GM21717 (cell line): ENCODE measurements around the gene C19orf85.
"Not testable (repeated sequence)": the region's sequence is repeated elsewhere in the genome, so short reads cannot be mapped to it uniquely, and the experiment has no call there.

Source experiments
- ATAC-seq: cut with Tn5 transposase; IDR thresholded peaks from one replicate; pipeline ENCODE4 v1.9.1; 2021; ENCODE audit warnings: mild to moderate bottlenecking, moderate library complexity; ENCODE audit not compliant: unreplicated experiment

C19orf85 gene

DNA sequence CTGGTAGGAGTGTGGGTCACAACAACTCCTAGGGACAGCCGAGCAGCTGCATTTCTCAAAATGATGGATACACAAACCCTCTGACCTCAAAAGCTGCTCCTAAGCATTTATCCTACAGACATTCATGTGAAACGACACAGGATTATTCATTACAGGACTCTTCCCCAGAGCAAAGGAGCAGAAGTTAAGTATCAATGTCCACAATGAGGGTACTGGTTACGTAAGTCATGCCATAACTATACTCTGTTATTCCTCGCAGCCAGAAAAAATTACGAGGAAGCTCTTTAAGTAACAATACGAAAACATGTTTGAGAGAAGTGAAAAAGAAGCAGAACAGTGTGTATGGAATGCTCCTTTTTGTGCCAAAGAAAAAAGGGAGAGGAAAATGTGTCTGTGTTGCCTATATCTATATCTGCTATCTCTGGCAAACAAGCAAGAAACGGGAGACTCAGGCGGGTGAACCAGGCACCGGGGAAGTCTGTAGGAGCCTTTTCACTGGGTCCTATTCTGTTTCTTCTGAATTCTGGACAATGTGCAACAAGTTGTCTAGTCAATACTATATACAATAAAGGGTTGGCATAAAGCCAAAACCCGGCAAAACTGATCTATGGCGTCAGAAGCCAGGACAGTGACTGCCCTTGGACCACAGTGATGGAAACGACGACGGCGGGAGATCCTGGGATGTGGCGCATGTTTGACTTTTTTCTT is 4.4 kb downstream of the C19orf85 start:
- ATAC-seq = no peak

DNA sequence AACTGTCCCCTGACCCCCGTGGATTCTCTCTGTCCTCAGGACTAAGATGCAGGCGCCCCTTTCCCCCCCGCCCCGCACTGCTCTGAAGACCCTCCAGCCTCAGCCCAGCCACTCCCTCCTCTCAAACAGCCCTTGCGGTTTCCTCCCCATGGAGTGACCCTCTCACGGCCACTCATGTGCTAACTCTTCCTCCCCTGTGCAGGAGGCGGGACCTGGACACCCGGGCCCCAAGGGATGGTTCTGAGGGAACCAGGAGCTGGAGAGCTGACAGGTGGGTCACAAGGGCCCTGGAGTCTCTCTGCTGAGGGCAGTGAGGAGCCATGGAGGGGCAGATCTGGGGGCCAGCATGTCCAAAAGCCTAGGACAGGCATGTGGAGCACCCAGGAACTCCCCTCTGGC is 5.0 kb downstream of the C19orf85 start:
- no peak for ATAC-seq

DNA sequence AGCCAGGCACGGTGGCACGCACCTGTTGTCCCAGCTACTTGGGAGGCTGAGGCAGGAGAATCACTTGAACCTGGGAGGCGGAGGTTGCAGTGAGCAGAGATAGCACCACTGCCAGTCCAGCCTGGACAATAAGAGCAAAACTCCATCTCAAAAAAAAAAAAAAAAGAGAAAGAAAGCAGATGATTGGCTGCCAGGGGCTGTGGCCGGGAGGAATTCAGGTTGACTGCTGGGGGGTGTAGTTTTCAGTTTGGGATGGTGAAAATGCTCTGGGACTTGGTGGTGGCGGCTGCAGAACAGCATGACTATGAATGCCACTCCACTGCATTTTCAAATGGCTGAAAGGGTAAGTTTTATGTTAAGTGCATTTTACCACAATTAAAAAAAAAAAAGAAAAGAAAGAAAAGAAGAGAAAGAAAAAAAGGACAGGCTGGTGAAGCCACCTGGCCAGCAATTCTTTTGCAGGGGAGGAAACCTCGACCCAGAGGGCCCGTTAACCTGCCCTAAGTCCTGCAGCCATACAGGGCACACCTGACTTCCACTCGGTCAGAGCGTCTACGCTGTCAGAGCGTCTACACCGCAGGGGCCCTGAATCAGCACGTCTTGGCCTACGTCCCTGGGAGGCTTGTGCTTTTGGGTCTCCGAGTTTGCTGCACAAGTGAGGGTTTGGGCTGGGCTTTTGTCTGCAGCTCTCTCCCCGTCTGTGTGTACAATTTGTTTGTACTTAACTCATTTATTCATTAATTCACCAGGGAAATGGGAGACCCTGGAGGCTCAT is 6.7 kb downstream of the C19orf85 start:
- ATAC-seq = no peak

- ATAC-seq = no peak
Measured at GRCh38 chr19:55456347-55456746, 8.2 kb downstream of the C19orf85 start.

- no peak for ATAC-seq
Measured at GRCh38 chr19:55455576-55456235, 8.8 kb downstream of the C19orf85 start.

DNA sequence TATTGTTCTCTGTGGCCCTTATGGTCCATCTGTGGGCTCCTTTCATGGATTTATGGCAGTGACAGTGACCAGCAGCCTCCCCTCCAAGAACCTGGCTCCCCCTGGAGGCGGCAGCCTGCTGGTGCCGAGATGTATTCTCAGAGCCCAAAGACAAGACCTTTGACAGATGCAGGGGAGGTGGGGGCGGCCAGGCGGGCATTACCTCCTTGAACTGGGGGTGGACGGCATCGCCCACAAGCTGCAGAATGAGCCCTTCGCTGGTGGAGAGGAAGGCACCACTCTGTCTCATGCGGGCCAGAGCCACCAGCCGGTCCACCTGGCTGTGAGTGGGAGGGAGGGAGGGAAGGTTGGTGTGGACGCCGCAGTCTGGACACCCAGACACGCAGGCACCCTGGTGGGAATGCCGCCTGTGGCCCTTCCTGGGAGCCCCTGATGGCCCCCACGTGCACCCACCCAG is 9.7 kb downstream of the C19orf85 start:
- no peak for ATAC-seq

GRCh38 chr19:55453511-55454260 is 10.9 kb downstream of the C19orf85 start:
- ATAC-seq = no peak

DNA sequence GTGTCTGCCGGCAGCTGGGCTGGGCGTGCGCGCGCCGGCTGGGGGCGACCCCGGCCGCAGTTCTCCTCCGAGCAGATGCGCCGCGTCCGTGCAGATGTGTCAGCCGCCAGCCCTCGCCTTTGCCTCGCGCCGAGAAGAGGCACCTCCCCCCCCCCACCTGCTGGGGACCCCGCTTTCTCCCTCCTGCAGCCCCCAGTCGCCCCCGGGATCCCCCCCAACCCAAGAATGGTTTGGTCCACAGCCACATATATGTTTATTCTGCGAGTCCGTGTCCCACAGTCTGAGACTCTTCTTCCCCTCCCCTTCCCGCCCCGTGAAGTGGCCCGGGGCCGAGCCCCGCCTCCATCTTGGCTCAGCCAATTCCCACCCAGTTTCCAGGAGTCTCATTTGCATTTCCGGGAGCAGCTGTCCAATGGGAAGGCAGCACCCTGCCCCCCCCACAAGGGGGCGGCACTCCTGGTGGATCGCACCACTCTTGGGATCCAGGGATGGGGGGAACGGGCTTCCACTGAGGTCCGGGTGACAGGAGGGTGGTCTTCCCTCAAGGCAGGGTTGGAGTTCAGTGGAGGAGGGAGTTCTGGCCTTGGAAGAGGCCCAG is 11.7 kb downstream of the C19orf85 start:
- ATAC-seq = no peak

- ATAC-seq = no peak
Measured at GRCh38 chr19:55451965-55452748, 12.4 kb downstream of the C19orf85 start.

DNA sequence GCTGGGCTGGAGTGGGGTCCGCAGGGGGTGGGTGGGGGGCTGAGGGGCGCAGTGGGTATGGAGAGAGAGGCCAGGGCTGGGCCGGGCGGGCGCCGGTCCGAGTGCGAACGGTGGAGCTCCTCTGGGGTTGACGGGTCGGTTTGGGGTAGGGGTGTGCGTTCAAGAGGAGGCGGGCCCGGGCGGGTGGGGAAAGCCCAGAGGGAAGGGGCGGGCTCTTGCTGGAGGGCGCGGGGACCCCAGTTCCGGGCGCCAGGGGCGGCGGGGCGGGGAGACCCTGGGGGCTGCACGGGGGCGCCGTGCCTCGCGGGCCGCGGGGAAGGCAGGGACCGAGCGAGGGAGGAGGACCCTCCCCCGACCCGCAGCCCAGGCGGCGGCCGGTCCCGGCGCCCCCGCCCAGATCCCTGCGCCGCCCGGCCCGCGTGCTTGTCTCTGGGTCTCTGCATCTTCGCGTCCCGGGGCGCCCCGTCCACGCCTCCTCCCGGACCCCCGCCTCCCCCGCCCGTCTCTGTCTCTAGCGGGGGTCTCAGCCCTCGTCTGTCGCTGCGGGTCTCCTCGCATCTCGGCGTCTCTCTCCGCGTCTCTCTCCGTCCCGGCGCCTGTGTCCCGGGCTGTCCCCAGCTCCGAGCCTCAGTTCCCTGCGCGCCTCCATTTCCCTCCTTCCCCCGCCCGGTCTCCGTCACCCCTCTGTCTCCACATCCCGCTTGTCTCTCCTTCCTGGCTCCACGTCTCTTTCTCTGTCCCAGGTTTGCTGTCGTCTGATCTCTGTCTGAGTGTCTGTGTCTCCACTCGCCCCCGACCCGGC is 13.2 kb downstream of the C19orf85 start:
- no peak for ATAC-seq

GRCh38 chr19:55449469-55449868 is 15.1 kb downstream of the C19orf85 start:
- ATAC-seq = no peak

- ATAC-seq = not testable (repeated sequence)
Measured at GRCh38 chr19:55448175-55448490, 16.4 kb downstream of the C19orf85 start.

DNA sequence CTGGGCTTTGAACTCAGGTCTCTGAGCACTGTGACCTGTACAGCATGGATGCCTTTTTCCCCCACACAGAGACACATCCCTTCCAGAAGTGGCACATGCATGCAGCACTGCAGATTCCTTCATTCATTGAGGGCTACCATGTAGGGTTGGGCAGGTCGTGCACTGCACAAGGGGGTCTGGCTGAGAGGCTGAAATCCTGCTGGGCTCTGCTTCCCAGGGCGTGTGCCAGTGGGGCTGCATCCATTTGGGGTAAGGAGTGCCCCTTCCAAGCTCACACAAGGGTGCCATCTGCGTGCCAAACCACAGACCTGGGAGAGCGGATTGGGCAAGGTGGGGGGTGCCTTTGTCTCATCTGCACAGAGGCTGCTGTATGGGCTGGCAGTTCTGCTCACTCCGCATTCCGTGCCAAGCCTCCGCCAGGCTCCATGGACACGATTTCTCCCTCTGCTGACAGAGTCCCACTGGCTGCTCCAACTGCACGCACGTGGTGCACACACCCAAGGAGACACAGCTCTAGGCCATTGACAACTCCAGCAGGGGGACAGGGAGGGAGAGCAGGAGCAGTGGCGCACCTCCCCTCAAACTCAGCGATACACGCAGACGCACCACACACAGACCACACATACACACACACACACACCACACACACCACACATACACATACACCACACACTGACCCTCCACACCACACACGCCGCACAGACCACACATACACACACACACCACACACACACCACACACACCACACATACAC is 17.0 kb downstream of the C19orf85 start:
- ATAC-seq = no peak

GRCh38 chr19:55446060-55446459 is 18.5 kb downstream of the C19orf85 start:
- ATAC-seq = no peak

DNA sequence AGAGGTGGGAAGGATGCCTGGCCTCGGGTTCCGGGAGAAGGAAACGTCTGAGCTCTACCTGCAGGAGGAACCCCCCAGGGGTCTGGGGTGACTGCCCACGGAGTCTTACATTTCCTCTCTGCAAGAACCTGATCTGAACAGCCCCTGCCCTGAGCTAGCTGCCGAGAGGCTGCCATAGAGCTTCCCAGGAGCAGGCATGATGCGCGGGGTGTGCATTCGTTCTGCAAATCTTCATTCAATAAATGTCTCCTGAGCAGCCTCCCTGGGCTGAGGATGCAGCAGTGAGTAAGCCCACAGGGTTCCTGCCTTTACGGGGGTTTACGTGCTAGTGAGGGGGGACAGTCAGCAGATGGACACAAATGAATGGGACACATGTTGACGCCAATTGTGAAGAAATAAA is 19.9 kb downstream of the C19orf85 start:
- no peak for ATAC-seq

DNA sequence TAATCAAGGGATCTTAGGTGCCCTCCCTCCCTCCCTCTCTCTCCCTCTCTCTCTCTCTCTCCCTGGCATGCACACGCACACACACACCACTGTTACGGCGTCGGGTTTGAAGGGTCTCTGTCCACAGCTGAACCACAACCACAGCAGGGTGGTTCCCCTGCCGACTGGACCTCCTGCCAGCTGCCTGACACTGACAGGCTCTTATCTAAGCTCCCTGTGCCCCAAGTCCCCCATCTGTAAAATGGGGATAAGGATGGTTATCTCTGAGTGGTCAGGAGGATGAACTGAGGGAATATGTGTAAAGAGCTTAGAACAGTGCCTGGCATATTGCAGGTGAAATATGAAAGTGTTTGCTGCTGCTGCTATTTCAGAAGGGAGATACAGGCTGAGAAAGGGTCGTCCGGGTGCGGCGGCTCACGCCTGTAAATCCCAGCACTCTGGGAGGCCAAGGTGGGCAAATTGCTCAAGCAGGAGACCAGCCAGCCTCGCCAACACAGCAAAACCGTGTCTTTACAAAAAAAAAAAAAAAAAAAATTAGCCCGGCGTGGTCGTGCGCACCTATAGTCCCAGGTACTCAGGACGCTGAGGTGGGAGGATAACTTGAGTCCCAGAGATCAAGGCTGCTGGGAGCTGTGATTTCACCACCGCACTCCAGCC is 20.6 kb downstream of the C19orf85 start:
- ATAC-seq = no peak

DNA sequence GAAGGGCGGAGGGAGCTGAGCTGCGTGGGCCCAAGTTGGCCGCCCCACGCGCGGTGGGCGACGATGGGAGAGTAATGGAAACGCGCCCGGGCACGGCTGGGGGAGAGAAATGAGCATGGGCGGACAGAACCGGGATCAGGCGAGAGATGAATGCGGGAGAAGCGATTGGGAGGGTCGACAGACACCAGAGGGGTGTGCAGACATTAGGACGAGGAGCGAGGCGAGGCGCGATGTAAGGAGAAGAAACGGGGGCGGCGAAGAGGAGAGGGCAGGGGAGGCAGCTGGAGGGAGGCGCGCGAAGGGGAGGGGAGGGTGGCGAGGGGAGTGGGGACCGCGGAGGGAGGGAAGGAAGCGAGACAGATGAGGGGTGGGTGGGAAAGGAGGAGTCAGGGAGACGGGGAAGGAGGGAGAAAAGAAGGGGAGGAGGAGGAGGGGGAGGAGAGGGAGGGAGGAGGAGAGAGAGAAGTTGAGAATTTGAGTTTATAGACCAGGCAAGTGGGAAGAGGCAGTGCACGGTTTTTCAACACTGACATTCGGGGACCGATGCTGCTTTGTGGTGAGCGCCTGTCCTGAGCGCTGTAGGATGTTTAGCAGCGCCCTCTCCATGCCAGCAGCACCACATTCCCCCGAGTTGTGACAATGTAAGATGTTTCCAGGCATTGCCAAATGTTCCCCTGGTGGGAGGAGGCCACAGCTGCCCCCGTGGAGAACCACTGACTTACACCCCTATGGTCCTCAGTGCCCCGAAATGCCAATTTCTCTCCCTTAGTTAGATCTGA is 21.3 kb downstream of the C19orf85 start, which contains the start of gene SHISA7:
Gene SHISA7 (minus strand): TSS at position 256 of the 779 bp plus-strand sequence. CDS start 437 bp downstream, outside the sequence.
- ATAC-seq = no peak
